HepG2 (cell line): ENCODE measurements around the gene CD68. TPM values are rescaled to one million over a fixed set of nuclear protein-coding genes. Genes with fewer than 3 reads are reported as not detected.

Experiments
- AFF4 ChIP-seq: sonication (generic); formaldehyde crosslinking; IDR thresholded peaks from 2 replicates; pipeline ENCODE4 v1.4.0; 2020; ENCODE audit warnings: missing genetic modification reagents
- CC2D1A ChIP-seq: sonication (generic); formaldehyde crosslinking; IDR thresholded peaks from 2 replicates; pipeline ENCODE4 v1.8.1; 2023; ENCODE audit warnings: mild to moderate bottlenecking, missing genetic modification reagents
- GLI4 ChIP-seq: sonication (generic); formaldehyde crosslinking; IDR thresholded peaks from 2 replicates; pipeline ENCODE4 v1.5.1; 2020; ENCODE audit warnings: missing genetic modification reagents, mild to moderate bottlenecking, moderate library complexity, borderline replicate concordance
- HNRNPUL1 ChIP-seq: fragments of 200-400 bp; formaldehyde crosslinking; IDR thresholded peaks from 2 replicates; pipeline ENCODE4 v1.6.1; 2017; ENCODE audit warnings: low read depth, mild to moderate bottlenecking, low read length, moderate library complexity
- MNT ChIP-seq: fragments of 450-650 bp; IDR thresholded peaks from 2 replicates; pipeline ENCODE4 v1.6.1; 2016
- RBAK ChIP-seq: sonication (generic); formaldehyde crosslinking; IDR thresholded peaks from 2 replicates; pipeline ENCODE4 v1.5.1; 2020; ENCODE audit warnings: mild to moderate bottlenecking, missing genetic modification reagents
- REXO4 ChIP-seq: sonication (generic); formaldehyde crosslinking; IDR thresholded peaks from 2 replicates; pipeline ENCODE4 v1.8.0; 2022; ENCODE audit warnings: missing genetic modification reagents, mild to moderate bottlenecking, borderline replicate concordance
- TEF ChIP-seq: sonication (generic); formaldehyde crosslinking; IDR thresholded peaks from 2 replicates; pipeline ENCODE4 v1.5.0; 2020; ENCODE audit warnings: missing genetic modification reagents
- ZBTB25 ChIP-seq: IDR thresholded peaks from 2 replicates; pipeline ENCODE4 v1.6.1; 2018; ENCODE audit warnings: missing genetic modification reagents
- ZFP82 ChIP-seq: sonication (generic); formaldehyde crosslinking; IDR thresholded peaks from 2 replicates; pipeline ENCODE4 v1.5.1; 2020; ENCODE audit warnings: mild to moderate bottlenecking, missing genetic modification reagents, borderline replicate concordance
- ZHX1 ChIP-seq: sonication (generic); formaldehyde crosslinking; IDR thresholded peaks from 2 replicates; pipeline ENCODE4 v1.8.1; 2022; ENCODE audit warnings: low read depth, mild to moderate bottlenecking, missing genetic modification reagents
- ZIK1 ChIP-seq: sonication (generic); formaldehyde crosslinking; IDR thresholded peaks from 2 replicates; pipeline ENCODE4 v1.5.0; 2020; ENCODE audit warnings: mild to moderate bottlenecking, low read depth, missing genetic modification reagents, borderline replicate concordance
- ZNF101 ChIP-seq: sonication (generic); formaldehyde crosslinking; IDR thresholded peaks from 2 replicates; pipeline ENCODE4 v1.4.0; 2020; ENCODE audit warnings: mild to moderate bottlenecking, low read depth, missing genetic modification reagents, borderline replicate concordance
- ZNF121 ChIP-seq: sonication (generic); formaldehyde crosslinking; IDR thresholded peaks from 2 replicates; pipeline ENCODE4 v1.5.0; 2020; ENCODE audit warnings: mild to moderate bottlenecking, missing genetic modification reagents
- ZNF317 ChIP-seq: sonication (generic); formaldehyde crosslinking; IDR thresholded peaks from 2 replicates; pipeline ENCODE4 v1.5.0; 2020; ENCODE audit warnings: mild to moderate bottlenecking, missing genetic modification reagents
- ZNF678 ChIP-seq: sonication (generic); formaldehyde crosslinking; IDR thresholded peaks from 2 replicates; pipeline ENCODE4 v1.4.0; 2020; ENCODE audit warnings: mild to moderate bottlenecking, missing genetic modification reagents
- ZSCAN29 ChIP-seq: sonication (generic); formaldehyde crosslinking; conservative IDR thresholded peaks from 2 replicates; pipeline ENCODE4 v1.4.0; 2020; ENCODE audit warnings: mild to moderate bottlenecking, missing genetic modification reagents
- ZSCAN30 ChIP-seq: sonication (generic); formaldehyde crosslinking; IDR thresholded peaks from 2 replicates; pipeline ENCODE4 v1.5.0; 2020; ENCODE audit warnings: mild to moderate bottlenecking, missing genetic modification reagents
- polyA plus RNA-seq, 8 experiments: library from polyadenylated mRNA; depleted of rRNA in 3 of 8; stranded (reverse) in 7 of 8; unstranded in 1 of 8; fragments of >200 nt; fragmentation: Illumina TruSeq in 4 of 8; extraction: Trizol in 4 of 8; gene quantifications; 2 replicates each; pipeline versions ENCODE4 v1.2.1 to v1.2.3, GENCODE V29; 2011 to 2016; ENCODE audit warnings: low read depth in 4 of 8, missing spikeins in 1 of 8, mixed read lengths in 1 of 8; ENCODE audit not compliant: insufficient read depth in 1 of 8
- total RNA-seq, 5 experiments: library from RNA; depleted of rRNA; stranded (reverse); fragments of >200 nt; fragmentation: Illumina TruSeq; extraction: Trizol; gene quantifications; 2 replicates each; pipeline ENCODE4 v1.2.3, GENCODE V29; 2016; ENCODE audit warnings: low read depth in 1 of 5

CD68 gene
- total and polyA plus RNA-seq, 2 of the 13 experiments (the other 11 are each of a cell fraction or from before 2014, with no cell fraction given), result 10.3 to 104 TPM

- TF ChIP-seq ZBTB25 (CRISPR knock-in tag) (0 out of 2 replicates have a peak, but pooled peaks have one; percentile 15), ZSCAN30 (CRISPR knock-in tag) (peak; percentile 71; the same call in 1 of the 2 replicates), TEF (CRISPR knock-in tag) (no peak), HNRNPUL1 (no peak), GLI4 (CRISPR knock-in tag) (no peak), ZHX1 (CRISPR knock-in tag) (peak; percentile 22; the same call in 1 of the 2 replicates), MNT (no peak), REXO4 (CRISPR knock-in tag) (no peak), ZIK1 (CRISPR knock-in tag) (0 out of 2 replicates have a peak, but pooled peaks have one; percentile 13), ZSCAN29 (CRISPR knock-in tag) (no peak), AFF4 (CRISPR knock-in tag) (peak; percentile 59; the same call in 1 of the 2 replicates), ZNF121 (CRISPR knock-in tag) (peak; percentile 57; the same call in 1 of the 2 replicates), ZFP82 (peak; percentile 62; the same call in 1 of the 2 replicates), RBAK (no peak), ZNF678 (CRISPR knock-in tag) (peak; percentile 85), CC2D1A (CRISPR knock-in tag) (no peak), ZNF317 (peak; percentile 79; the same call in 1 of the 2 replicates), ZNF101 (CRISPR knock-in tag) (0 out of 2 replicates have a peak, but pooled peaks have one; percentile 64)
Measured at GRCh38 chr17:7572588-7573323, 6.7 kb upstream of the CD68 start (continued).
